WERI-Rb-1 (cell line): ENCODE results near the gene HM13.
"Not testable (repeated sequence)": the region's sequence is repeated elsewhere in the genome, so short reads cannot be mapped to it uniquely, and the experiment has no call there.

Experiments used
- DNase-seq: peaks from one replicate; pipeline ENCODE4 v3.0.0-alpha.2; 2020
- H3K27ac ChIP-seq: fragments of 250-450 bp; sonication (Bioruptor Pico); 2 replicates; pipeline ENCODE4 v1.5.1; 2020; ENCODE audit warnings: mild to moderate bottlenecking, moderate library complexity
- H3K27me3 ChIP-seq: fragments of 250-450 bp; sonication (Bioruptor Pico); 2 replicates; pipeline ENCODE4 v1.5.1; 2021; ENCODE audit warnings: mild to moderate bottlenecking, low read depth, moderate library complexity; ENCODE audit not compliant: insufficient read depth, severe bottlenecking
- H3K36me3 ChIP-seq: fragments of 250-450 bp; sonication (Bioruptor Pico); 2 replicates; pipeline ENCODE4 v1.5.1; 2020; ENCODE audit warnings: mild to moderate bottlenecking, moderate library complexity
- H3K4me3 ChIP-seq: 2 replicates; pipeline ENCODE4 v1.5.1; 2011; ENCODE audit warnings: low read depth, mild to moderate bottlenecking, control low read depth, low read length
- H3K9me3 ChIP-seq: fragments of 250-450 bp; sonication (Bioruptor Pico); 2 replicates; pipeline ENCODE4 v1.5.1; 2021; ENCODE audit warnings: mild to moderate bottlenecking, moderate library complexity; ENCODE audit not compliant: severe bottlenecking
- TF ChIP-seq, protein P1 (sequence below): IDR thresholded peaks from 2 replicates; pipeline ENCODE4 v1.5.1; 2011; ENCODE audit warnings: low read depth, mild to moderate bottlenecking, control low read depth, inconsistent platforms, low read length

Gene HM13

DNA sequence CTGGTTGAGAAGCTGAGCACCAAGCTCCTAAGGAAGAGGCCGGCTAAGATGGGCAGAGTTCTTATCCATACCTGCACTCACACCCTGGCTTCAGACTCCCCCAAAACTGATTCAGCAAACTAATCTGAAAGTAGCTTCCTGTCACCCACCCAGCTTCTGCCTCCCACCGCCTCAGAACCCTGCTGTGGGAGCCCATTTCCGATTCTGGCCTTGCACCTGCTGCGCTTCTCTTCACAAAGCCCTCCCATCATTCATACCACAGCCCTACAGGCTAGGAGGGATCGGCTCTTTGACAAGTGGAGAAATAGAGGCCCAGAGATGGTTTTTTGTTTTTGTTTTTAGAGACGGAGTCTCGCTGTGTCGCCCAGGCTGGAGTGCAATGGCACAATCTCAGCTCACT is 28.7 kb downstream of the HM13 start:
- no peak overlapping the region for H3K27ac ChIP-seq
- H3K9me3 ChIP-seq, result no peaks in the 10 kb centered on the region
- no peaks in the 10 kb centered on the region for H3K27me3 ChIP-seq
- TF ChIP-seq, protein P1, sequence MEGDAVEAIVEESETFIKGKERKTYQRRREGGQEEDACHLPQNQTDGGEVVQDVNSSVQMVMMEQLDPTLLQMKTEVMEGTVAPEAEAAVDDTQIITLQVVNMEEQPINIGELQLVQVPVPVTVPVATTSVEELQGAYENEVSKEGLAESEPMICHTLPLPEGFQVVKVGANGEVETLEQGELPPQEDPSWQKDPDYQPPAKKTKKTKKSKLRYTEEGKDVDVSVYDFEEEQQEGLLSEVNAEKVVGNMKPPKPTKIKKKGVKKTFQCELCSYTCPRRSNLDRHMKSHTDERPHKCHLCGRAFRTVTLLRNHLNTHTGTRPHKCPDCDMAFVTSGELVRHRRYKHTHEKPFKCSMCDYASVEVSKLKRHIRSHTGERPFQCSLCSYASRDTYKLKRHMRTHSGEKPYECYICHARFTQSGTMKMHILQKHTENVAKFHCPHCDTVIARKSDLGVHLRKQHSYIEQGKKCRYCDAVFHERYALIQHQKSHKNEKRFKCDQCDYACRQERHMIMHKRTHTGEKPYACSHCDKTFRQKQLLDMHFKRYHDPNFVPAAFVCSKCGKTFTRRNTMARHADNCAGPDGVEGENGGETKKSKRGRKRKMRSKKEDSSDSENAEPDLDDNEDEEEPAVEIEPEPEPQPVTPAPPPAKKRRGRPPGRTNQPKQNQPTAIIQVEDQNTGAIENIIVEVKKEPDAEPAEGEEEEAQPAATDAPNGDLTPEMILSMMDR, result no peak
- no peak for DNase-seq
- H3K36me3 ChIP-seq, result peaks cover 52% of the 10 kb centered on the region
- H3K4me3 ChIP-seq, result no peak overlapping the region

DNA sequence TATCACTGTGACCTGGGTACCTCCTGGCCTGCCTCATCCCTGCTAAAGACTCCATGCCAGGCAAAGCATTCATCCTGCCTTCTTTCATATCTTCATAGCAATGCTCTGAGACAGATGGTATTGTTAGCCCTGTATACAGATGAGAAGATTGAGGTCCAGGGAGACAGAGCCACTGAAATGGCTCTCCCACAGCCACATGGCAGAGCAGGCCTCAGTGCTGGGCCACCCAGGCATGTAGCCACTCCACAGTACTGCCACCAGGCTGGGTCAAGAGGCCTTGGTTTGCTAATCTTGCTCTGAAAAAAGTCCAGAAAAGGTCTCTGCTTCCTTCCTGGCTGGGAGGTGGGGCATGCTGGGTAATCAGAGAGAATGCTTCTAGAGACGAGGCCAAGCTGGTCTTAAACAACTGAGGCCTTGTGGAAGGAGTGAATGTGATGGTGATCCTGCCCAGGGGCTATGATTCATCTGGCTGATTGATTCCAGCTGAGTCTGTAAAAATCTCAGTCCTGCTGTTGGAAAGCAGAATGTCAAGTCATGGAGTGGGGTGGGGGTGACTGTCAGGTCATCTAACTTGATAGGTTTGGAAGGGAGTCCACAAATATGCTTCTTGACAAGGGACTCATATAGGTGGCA is 29.8 kb downstream of the HM13 start:
- TF ChIP-seq, protein P1, result no peak
- DNase-seq, result no peak
- Histone ChIP-seq H3K9me3 (no peaks in the 10 kb centered on the region), H3K4me3 (no peak overlapping the region), H3K27me3 (no peaks in the 10 kb centered on the region), H3K27ac (no peak overlapping the region), H3K36me3 (peaks cover 52% of the 10 kb centered on the region)

DNA sequence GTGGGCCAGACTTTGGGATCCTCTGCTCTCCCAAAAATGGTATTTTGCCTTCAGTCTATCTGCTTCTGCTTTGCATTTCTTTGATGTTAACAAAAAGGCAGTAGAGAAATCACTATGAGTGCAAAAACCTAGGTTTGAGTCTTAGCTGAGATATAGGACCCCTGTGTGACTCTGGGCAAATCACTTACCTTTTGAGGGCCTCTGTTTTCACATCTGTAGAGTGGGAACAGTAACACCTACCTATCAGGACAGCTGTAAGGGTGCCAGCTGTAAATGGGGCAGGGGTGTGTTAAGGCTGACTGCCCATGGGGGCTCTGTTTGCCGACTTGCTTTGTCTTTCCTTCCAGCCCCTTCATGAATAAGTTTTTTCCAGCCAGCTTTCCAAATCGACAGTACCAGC is 30.4 kb downstream of the HM13 start:
- peaks cover 53% of the 10 kb centered on the region for H3K36me3 ChIP-seq
- TF ChIP-seq, protein P1, result no peak
- H3K27me3 ChIP-seq, result no peaks in the 10 kb centered on the region
- H3K27ac ChIP-seq, result no peak overlapping the region
- H3K4me3 ChIP-seq, result no peak overlapping the region
- H3K9me3 ChIP-seq, result no peaks in the 10 kb centered on the region
- no peak for DNase-seq

DNA sequence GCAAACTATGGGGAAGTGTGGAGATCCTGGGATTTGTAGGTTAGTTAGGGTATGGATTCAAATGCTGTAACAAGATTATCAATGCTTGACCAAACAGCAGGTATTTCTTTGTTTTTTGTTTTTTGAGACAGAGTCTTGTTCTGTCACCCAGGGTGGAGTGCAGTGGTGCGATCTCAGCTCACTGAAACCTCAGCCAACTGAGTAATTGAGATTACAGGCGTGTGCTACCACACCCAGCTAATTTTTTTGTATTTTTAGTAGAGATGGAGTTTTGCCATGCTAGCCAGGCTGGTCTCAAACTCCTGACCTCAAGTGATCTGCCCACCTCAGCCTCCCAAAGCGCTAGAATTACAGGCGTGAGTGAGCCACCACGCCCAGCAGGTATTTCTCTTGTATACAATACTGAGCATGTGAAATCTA is 31.4 kb downstream of the HM13 start:
- H3K27ac ChIP-seq, DNase-seq, H3K9me3 ChIP-seq, H3K4me3 ChIP-seq, H3K27me3 ChIP-seq: not testable (repeated sequence)
- H3K36me3 ChIP-seq, result peaks cover 55% of the 10 kb centered on the region

DNA sequence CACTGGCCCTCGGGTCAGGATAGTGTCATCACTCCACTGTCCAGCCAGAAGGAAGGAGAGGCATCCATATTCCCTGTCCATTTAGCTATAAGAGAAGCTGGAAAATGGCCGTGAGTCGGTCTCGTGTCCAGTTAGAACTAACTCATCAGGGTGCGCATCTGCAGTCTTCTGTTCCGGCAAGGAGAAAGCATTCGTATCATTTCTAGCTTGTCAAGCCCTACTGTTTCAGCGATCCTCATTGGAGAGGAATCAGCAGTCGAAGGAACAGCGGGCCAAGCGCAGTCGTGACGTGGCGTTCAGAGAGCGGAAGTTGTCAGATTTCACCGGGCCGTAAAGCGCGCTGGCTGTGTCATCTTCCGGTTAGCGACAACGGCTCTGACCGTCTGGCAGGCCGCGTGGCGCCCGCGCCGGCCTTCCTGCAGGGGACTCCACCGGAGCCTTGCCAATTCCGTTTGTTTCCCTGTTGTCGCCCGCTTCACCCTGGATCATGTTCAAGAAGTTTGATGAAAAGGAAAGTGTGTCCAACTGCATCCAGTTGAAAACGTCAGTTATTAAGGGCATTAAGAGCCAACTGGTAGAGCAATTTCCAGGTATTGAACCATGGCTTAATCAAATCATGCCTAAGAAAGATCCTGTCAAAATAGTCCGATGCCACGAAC is 32.9 kb downstream of the HM13 start:
- H3K27ac ChIP-seq, result peak overlapping the region; percentile 79
- no peaks in the 10 kb centered on the region for H3K9me3 ChIP-seq
- H3K4me3 ChIP-seq, result peak overlapping the region; percentile 65
- TF ChIP-seq, protein P1, result no peak
- peaks cover 69% of the 10 kb centered on the region for H3K36me3 ChIP-seq
- H3K27me3 ChIP-seq, result no peaks in the 10 kb centered on the region
- DNase-seq, result peak; percentile 78

DNA sequence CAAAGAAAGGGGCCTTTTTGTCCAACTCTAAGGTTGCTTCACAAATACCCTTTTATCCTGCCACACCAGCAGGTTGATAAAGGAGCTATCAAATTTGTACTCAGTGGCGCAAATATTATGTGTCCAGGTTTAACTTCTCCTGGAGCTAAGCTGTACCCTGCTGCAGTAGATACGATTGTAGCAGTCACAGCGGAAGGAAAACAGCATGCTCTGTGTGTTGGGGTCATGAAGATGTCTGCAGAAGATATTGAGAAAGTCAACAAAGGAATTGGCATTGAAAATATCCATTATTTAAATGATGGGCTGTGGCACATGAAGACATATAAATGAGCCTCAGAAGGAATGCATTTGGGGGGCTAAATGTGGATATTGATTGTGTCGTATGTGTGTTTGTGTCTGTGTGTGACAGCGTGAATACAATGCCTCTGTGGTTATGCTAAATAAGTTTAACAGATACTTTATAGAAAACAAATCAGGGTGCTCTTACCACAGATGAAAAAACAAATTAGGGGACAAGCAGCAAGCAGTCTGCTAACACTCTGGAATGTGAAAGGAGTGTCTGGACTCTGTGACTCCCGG is 33.6 kb downstream of the HM13 start:
- peak overlapping the region; percentile 79 for H3K27ac ChIP-seq
- peaks cover 72% of the 10 kb centered on the region for H3K36me3 ChIP-seq
- no peaks in the 10 kb centered on the region for H3K9me3 ChIP-seq
- H3K4me3 ChIP-seq, result peak overlapping the region; percentile 65
- H3K27me3 ChIP-seq, result no peaks in the 10 kb centered on the region
- no peak for DNase-seq
- TF ChIP-seq, protein P1, result no peak
